ENCODE results near the gene SCAMP4.

DNA sequence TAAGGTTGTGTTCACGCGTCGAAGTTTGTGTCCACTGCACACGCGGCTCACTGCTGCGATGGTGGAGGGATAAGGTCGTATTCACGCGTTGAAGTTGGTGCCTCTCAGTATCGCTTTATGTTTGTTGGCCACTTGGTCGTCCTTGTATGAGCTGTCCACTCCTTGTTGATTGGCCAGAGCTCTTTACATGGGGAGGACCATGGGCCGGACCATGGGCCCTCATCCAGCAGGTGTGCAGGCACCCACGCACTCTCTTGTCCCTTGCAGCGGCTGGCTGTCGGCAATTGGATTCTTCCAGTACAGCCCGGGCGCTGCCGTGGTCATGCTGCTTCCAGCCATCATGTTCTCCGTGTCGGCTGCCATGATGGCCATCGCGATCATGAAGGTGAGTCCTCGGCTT, 17.6 kb downstream of the SCAMP4 start:
- no peak for TF ChIP-seq POLR2A (IDR thresholded peaks at IDR 0.05; ENCODE audit: borderline replicate concordance, extremely low read depth, insufficient read depth, insufficient read length)
- TF ChIP-seq, protein P1, sequence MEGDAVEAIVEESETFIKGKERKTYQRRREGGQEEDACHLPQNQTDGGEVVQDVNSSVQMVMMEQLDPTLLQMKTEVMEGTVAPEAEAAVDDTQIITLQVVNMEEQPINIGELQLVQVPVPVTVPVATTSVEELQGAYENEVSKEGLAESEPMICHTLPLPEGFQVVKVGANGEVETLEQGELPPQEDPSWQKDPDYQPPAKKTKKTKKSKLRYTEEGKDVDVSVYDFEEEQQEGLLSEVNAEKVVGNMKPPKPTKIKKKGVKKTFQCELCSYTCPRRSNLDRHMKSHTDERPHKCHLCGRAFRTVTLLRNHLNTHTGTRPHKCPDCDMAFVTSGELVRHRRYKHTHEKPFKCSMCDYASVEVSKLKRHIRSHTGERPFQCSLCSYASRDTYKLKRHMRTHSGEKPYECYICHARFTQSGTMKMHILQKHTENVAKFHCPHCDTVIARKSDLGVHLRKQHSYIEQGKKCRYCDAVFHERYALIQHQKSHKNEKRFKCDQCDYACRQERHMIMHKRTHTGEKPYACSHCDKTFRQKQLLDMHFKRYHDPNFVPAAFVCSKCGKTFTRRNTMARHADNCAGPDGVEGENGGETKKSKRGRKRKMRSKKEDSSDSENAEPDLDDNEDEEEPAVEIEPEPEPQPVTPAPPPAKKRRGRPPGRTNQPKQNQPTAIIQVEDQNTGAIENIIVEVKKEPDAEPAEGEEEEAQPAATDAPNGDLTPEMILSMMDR (IDR thresholded peaks at IDR 0.05 in 2 of 3, conservative IDR thresholded peaks at IDR 0.05 in 1 of 3; ENCODE audit: borderline replicate concordance in 1 of 3, insufficient read depth in 1 of 3, low read depth in 2 of 3, low read length in 2 of 3), result no peak
- TF ChIP-seq ZNF274 (IDR thresholded peaks at IDR 0.05; ENCODE audit: low read depth, low read length), result no peak
- TF ChIP-seq SRF (IDR thresholded peaks at IDR 0.05; ENCODE audit: low read depth), result no peak
- no peak for TF ChIP-seq EZH2phosphoT487 (IDR thresholded peaks at IDR 0.05; ENCODE audit: borderline replicate concordance)
- no peak for TF ChIP-seq EZH2 (IDR thresholded peaks at IDR 0.05)
- TF ChIP-seq SP1 (IDR thresholded peaks at IDR 0.05; ENCODE audit: low read depth), result no peak

Measured in HCT116 (cell line).